SU-DHL-6 (cell line): ENCODE results near the gene NEURL4.

ENCODE experiments used
- H2AFZ ChIP-seq: fragments of 200-600 bp; sonication (generic); 2 replicates; pipeline ENCODE4 v1.6.1; 2014; ENCODE audit warnings: low read depth, mild to moderate bottlenecking, moderate library complexity, mixed read lengths, antibody characterized with exemption, low read length; ENCODE audit not compliant: severe bottlenecking
- H3F3A ChIP-seq: fragments of 200-600 bp; shearing (Covaris generic); 2 replicates; pipeline ENCODE4 v1.6.0; 2016; ENCODE audit warnings: antibody characterized with exemption, mild to moderate bottlenecking; ENCODE audit not compliant: insufficient read depth
- H3K27ac ChIP-seq: fragments of 200-600 bp; sonication (generic); 2 replicates; pipeline ENCODE4 v1.5.1; 2016; ENCODE audit warnings: low read depth, mild to moderate bottlenecking, low read length, moderate library complexity, mixed read lengths
- H3K27me3 ChIP-seq: fragments of 200-600 bp; sonication (generic), shearing (Covaris generic); 2 replicates; pipeline ENCODE4 v1.6.0; 2014; ENCODE audit warnings: mild to moderate bottlenecking, low read length
- H3K36me3 ChIP-seq: fragments of 200-600 bp; sonication (generic); 2 replicates; pipeline ENCODE4 v1.6.1; 2014; ENCODE audit warnings: mild to moderate bottlenecking, low read length, mixed read lengths
- H3K4me2 ChIP-seq: fragments of 300-600, 200-600 bp; shearing (Covaris generic), sonication (generic); 2 replicates; pipeline ENCODE4 v1.6.0; 2014; ENCODE audit warnings: low read length, low read depth, mild to moderate bottlenecking; ENCODE audit not compliant: poor library complexity, severe bottlenecking
- H3K4me3 ChIP-seq: fragments of 200-600 bp; sonication (generic); 2 replicates; pipeline ENCODE4 v1.5.1; 2014; ENCODE audit warnings: antibody characterized with exemption, low read length, mild to moderate bottlenecking, mixed read lengths; ENCODE audit not compliant: insufficient read depth, poor library complexity, severe bottlenecking
- H3K79me2 ChIP-seq: fragments of 200-600 bp; sonication (generic); 2 replicates; pipeline ENCODE4 v1.6.1; 2014; ENCODE audit warnings: mild to moderate bottlenecking, low read length, moderate library complexity; ENCODE audit not compliant: insufficient read depth
- H3K9ac ChIP-seq: fragments of 200-600 bp; sonication (generic); 2 replicates; pipeline ENCODE4 v1.7.0; 2014; ENCODE audit warnings: mild to moderate bottlenecking, low read length
- H3K9me2 ChIP-seq: fragments of 200-600 bp; sonication (generic); replicated peaks from 2 replicates; pipeline ENCODE4 v1.6.1; 2014; ENCODE audit warnings: low read length; ENCODE audit not compliant: insufficient read depth
- H3K9me3 ChIP-seq: fragments of 200-600 bp; sonication (generic); 2 replicates; pipeline ENCODE4 v1.6.1; 2014; ENCODE audit warnings: low read length, mixed read lengths; ENCODE audit not compliant: insufficient read depth
- H4K20me1 ChIP-seq: fragments of 200-600 bp; sonication (generic); 2 replicates; pipeline ENCODE4 v1.6.1; 2014; ENCODE audit warnings: low read depth, mild to moderate bottlenecking, antibody characterized with exemption, low read length, moderate library complexity, mixed read lengths
- EZH2phosphoT487 ChIP-seq: fragments of 200-600 bp; sonication (generic), shearing (Covaris generic); conservative IDR thresholded peaks from 2 replicates; pipeline ENCODE4 v1.6.1; 2018; ENCODE audit warnings: mild to moderate bottlenecking, antibody characterized with exemption, low read length, moderate library complexity, mixed read lengths
- TF ChIP-seq, protein P1 (sequence below): fragments of 200-600 bp; sonication (generic); IDR thresholded peaks from one replicate; pipeline ENCODE4 v1.5.1; 2017; ENCODE audit warnings: antibody characterized with exemption, mild to moderate bottlenecking, low read length, moderate library complexity; ENCODE audit not compliant: insufficient read depth, poor library complexity, severe bottlenecking

The NEURL4 gene

DNA sequence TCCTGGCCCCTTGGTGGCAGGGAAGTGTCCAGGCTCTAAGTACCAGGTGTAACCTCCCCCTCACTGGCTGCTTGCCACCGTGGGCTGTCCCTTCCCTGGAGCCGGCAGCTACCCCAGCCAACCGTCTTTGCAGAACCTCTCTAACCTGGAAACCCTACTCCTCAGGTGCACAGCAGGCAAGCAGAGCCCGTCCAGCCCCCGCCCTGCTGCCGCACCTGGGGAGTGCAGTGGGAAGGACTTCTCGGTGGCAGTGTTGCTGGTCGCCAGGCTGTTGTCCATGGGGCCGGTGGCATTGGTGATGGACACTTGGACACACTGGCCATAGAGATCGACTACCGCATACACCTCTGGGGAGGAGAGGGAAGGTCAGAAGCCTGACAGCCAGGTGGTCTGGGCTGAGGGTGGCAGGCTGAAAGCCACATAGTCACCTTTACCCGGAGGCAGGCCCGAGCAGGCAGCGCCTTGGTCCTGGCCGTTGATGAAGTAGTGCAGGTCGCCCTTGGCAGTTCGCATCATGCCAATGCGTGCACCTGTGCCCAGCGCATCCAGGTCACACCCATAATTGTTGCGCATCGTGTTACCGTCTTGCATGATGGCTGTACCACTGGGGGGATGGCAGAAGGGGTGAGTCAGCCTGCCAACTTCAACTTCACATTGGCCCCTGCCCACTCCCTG is 6.5 kb downstream of the NEURL4 start:
- Histone ChIP-seq H3K9me2 (no peaks in the 10 kb centered on the region), H4K20me1 (no peaks in the 10 kb centered on the region), H3K9ac (no peak overlapping the region), H3K4me3 (no peak overlapping the region), H3K27me3 (no peaks in the 10 kb centered on the region), H3K79me2 (peaks cover 6% of the 10 kb centered on the region; the same call in 1 of the 2 replicates), H3K36me3 (no peaks in the 10 kb centered on the region), H3K27ac (no peak overlapping the region), H3F3A (no peaks in the 10 kb centered on the region), H3K4me2 (no peak overlapping the region), H3K9me3 (no peaks in the 10 kb centered on the region), H2AFZ (no peak overlapping the region)
- no peak for TF ChIP-seq EZH2phosphoT487
- TF ChIP-seq, protein P1, sequence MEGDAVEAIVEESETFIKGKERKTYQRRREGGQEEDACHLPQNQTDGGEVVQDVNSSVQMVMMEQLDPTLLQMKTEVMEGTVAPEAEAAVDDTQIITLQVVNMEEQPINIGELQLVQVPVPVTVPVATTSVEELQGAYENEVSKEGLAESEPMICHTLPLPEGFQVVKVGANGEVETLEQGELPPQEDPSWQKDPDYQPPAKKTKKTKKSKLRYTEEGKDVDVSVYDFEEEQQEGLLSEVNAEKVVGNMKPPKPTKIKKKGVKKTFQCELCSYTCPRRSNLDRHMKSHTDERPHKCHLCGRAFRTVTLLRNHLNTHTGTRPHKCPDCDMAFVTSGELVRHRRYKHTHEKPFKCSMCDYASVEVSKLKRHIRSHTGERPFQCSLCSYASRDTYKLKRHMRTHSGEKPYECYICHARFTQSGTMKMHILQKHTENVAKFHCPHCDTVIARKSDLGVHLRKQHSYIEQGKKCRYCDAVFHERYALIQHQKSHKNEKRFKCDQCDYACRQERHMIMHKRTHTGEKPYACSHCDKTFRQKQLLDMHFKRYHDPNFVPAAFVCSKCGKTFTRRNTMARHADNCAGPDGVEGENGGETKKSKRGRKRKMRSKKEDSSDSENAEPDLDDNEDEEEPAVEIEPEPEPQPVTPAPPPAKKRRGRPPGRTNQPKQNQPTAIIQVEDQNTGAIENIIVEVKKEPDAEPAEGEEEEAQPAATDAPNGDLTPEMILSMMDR: no peak

GRCh38 chr17:7321466-7321865 is 7.7 kb downstream of the NEURL4 start:
- H3K4me2 ChIP-seq: no peak overlapping the region
- H3K79me2 ChIP-seq: no peaks in the 10 kb centered on the region
- H2AFZ ChIP-seq: no peak overlapping the region
- no peak for TF ChIP-seq EZH2phosphoT487
- TF ChIP-seq, protein P1: no peak
- no peaks in the 10 kb centered on the region for H3K36me3 ChIP-seq
- H3K9me3 ChIP-seq: no peaks in the 10 kb centered on the region
- H3K27me3 ChIP-seq: no peaks in the 10 kb centered on the region
- H3K27ac ChIP-seq: no peak overlapping the region
- no peak overlapping the region for H3K4me3 ChIP-seq
- no peaks in the 10 kb centered on the region for H3F3A ChIP-seq
- H3K9ac ChIP-seq: no peak overlapping the region
- no peaks in the 10 kb centered on the region for H4K20me1 ChIP-seq
- no peaks in the 10 kb centered on the region for H3K9me2 ChIP-seq

GRCh38 chr17:7318121-7318860 is 10.8 kb downstream of the NEURL4 start:
- H3K36me3 ChIP-seq: no peaks in the 10 kb centered on the region

More at GRCh38 chr17:7318121-7318860, 10.8 kb downstream of the NEURL4 start:
- Histone ChIP-seq H4K20me1 (no peaks in the 10 kb centered on the region), H3K9me2 (no peaks in the 10 kb centered on the region), H3F3A (peaks cover 12% of the 10 kb centered on the region), H3K27me3 (no peaks in the 10 kb centered on the region), H3K4me2 (no peak overlapping the region), H3K4me3 (no peak overlapping the region), H3K79me2 (peaks cover 6% of the 10 kb centered on the region), H3K9ac (no peak overlapping the region), H3K27ac (no peak overlapping the region), H2AFZ (no peak overlapping the region), H3K9me3 (no peaks in the 10 kb centered on the region)
- TF ChIP-seq EZH2phosphoT487: no peak
- TF ChIP-seq, protein P1: no peak
